HG03135 (cell line): ENCODE results near the gene TMEM187.
"Not testable (repeated sequence)": the region's sequence is repeated elsewhere in the genome, so short reads cannot be mapped to it uniquely, and the experiment has no call there.

ENCODE experiments used
- ATAC-seq: cut with Tn5 transposase; IDR thresholded peaks from one replicate; pipeline ENCODE4 v1.9.1; 2021; ENCODE audit warnings: mild to moderate bottlenecking, moderate library complexity; ENCODE audit not compliant: unreplicated experiment

Gene TMEM187

DNA sequence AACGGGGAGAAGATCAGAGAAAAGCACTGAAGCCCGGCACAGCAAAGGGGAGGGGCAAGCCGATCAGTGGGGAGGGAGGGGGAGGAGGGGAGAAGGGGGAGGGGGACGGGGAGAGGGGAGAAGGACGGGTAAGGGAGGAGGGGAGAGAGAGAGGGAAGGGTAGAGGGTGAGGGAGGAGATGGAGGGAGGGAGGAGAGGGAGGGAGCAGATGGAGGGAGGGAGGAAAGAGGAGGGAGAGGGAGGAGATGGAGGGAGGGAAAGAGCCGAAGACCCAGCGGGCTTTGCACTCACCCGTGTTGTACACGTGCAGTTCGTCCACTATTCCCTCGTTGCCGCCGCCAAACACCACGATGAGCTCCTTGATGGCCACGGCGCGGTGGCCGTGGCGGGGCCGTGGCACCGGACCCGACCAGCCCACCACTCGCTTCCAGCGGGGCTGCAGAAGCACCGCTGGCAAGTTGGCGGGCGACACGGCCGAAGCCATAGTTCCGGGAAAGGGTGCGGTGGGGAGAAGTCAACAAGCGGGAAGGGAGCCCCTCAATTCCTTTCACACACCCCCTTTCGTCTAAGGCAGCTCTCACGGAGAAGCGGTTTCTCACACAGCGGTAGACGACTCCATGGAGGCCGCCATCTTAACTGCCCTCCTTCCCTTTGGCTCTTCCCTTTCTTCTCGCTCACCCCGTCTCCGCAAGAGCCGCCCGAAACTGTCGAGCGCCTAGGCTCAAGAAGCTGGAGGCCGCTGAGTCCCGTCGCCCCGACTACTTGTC is 2.0 kb upstream of the TMEM187 start:
- peak; percentile 9 for ATAC-seq

DNA sequence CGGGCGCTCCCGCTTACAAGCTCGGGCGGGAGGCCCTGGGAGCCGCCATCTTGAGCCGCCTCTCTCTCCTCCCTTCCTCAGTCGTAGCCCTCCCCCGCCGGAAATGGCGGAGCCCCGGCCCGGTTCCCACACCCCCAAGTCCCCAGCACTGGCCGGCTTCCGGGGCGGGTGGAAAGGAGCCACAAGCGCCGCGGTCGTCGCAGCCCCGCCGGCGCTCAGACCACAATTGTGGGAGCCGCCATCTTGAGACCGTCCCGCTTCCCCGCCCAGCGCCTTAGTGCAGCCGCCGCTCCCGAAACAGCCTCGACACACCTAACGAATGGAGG is 1.5 kb upstream of the TMEM187 start:
- peak; percentile 48 for ATAC-seq

DNA sequence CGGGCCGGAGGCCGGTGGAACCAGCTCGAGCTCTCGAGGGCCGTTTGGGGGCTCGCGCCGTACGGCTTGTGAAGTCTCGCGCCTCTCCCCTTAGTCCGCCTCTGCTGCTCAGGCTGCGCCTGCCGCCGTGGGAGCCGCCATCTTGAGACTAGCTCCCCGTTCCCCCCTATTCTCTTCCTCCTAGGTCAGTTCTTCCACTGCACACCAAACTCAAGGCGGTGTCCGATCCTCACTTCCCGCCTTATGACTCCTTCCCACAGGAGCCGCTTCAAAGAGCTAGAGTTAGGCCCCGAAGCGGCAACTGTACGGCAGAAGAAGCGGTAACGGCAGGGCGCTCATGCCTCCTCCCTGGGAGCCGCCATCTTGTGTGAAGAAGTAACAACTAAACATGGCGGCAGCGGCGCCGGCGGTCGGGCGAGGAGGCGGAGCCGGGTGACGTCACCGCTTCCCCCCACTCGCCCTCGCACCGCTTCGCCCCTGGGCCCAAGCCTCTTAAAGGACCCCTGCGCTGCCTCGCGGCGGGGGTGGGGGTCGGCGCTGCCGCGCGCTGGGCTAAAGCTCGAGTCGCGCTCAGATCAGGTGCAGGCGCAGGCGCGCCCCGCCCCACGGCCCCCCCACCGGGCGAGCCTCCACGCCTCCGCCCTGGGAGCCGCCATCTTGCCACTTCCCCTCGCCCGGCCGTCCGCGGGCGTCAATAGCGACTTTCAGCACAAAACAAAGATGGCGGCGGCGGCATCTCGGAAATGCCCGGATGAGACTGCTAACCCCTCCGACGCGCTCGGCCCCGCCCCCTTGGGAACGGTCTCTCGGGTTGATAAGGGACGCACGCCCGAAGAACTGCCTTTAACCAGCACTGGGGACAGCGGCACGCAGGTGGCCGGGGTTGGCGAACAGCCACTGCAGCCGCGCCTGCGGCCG is 845 bp upstream of the TMEM187 start, which contains the start of gene HCFC1:
TSS of gene HCFC1 (minus strand) at position 369 of the 918 bp plus-strand sequence. CDS start 978 bp downstream, outside the sequence.
- ATAC-seq = peak; percentile 45

DNA sequence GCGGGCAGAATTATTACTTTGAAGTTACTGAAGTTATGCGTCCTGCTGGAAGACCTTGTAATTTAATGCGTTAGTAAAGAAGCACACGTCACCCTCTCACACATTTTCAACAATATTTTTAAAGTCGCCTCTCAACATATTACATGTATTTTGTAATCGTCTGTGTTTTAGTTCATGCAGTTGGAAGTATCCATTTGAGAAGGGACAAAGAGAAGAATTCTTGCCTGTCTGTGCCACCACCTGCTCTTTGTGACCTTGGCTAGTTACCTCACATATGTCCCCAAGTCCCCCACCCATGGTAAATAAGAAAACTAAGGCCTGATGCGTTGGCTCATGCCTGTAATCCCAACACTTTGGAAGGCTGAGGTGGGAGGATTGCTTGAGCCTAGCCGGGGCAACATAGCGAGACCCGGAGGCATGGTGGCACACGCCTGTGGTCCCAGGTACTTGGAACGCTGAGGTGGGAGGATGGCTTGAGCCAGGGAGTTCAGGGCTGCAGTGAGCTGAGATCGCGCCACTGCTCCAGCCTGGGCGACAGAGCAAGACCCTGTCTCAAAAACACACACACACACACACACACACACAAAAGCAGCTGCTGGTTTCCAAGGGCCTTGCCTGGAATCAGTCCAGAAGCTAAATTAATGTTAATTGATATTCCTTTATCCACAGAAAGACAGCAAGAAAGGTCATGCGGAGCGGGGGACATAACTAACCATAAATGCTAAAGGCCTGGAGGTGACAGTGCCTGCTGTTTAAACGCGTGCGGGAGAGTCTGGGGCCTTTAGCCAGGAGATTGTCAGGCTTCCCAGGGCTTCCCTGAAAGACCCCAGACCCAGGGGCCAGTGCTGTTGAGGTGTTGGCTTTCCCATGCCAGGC is 811 bp downstream of the TMEM187 start:
- no peak for ATAC-seq

DNA sequence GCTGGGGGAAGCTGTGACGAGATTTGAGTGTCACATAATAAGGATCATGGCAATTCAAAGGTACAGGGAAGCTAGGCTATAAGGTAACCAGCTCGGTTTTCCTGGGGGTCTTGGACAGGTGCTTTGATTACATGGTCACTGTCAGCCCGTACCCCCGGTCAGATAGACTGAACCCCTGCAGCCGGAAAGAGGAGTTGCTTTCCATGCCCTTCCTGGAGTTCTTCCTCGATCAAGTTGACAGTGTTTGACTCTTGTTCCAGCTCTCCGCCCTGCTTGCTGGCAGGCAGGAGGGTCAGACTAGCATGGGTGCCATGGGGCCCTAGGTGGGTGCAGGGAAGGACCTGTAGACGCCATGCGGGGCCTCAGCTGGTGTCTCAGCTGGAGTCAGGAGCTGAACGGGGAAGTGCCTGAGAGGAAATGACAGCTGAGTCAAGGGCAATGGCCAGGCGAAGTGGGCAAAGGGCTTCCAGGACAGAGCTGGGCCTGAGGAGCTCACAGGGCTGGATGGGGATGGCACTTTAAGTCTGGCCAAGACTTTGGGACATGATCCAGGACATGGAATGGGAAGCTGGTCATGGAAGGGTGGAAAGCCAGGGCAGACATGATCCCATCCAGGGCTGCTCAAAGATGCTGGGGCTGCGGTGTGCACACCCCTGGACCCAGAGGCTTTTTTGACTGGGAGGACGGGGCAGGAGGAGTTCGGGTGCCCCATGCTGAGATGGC is 1.6 kb downstream of the TMEM187 start:
- ATAC-seq = no peak

DNA sequence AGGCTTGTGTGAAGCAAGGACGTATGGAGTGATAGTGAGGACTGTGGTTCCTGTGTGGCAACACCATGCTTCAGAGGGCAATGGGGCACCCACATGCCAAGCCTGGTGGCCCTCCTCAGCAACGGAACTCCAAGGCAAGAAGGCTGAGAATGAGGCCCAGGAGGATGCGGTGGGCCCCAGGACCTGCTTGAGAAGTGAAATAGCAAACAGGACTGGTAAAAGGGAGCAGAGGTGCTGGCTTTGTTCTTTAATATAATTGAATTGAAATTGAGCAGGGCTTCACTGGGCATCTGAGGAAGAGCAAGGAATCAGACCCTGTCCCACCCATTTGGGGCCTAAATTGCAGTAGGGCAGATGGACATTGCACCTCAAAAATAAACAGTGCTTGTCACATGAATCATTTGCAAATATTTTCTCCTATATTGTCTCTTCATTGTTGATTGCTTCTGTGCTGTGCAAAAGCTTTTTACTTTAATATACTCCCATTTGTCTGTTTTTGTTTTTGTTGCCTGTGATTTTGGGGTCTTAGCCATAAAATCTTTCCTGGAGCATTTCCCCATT is 2.3 kb downstream of the TMEM187 start:
- ATAC-seq = no peak

DNA sequence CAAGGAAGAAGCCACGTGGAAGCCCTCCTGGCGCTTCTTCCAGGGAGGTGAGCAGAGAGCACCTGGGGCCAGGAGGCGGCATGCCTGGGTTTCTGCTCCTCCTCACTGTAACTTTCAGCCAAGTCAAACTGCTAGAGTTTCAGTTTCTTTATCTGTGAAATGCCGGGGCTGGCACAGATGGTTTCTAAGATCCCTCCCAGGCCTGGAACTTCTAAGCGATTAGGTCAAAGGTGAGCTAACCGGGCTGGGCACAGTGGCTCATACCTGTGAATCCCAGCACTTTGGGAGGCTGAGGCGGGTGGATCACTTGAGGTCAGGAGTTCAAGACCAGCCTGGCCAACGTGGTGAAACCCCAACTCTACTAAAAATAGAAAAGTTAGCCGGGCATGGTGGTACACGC is 7.8 kb downstream of the TMEM187 start:
- ATAC-seq = not testable (repeated sequence)

DNA sequence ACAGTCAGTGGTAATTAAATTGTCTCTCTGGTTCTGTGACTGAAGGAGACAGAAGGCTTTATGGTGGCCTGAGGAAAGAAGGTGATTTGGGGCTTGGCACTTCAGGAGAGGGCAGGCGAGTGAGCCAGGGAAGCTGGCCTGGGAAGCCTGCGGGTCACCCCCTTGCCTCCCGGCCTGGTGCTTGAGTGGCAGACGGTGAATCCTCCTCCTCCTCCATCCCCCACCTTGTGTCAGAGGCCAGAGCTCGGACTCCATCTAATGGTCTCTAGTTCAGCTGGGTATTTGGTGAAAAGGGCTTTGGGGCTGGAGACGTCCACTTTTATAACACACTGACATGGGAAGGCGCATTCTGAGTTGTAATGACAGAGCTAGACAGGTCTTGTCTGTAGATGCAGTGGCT is 8.7 kb downstream of the TMEM187 start:
- ATAC-seq = no peak

DNA sequence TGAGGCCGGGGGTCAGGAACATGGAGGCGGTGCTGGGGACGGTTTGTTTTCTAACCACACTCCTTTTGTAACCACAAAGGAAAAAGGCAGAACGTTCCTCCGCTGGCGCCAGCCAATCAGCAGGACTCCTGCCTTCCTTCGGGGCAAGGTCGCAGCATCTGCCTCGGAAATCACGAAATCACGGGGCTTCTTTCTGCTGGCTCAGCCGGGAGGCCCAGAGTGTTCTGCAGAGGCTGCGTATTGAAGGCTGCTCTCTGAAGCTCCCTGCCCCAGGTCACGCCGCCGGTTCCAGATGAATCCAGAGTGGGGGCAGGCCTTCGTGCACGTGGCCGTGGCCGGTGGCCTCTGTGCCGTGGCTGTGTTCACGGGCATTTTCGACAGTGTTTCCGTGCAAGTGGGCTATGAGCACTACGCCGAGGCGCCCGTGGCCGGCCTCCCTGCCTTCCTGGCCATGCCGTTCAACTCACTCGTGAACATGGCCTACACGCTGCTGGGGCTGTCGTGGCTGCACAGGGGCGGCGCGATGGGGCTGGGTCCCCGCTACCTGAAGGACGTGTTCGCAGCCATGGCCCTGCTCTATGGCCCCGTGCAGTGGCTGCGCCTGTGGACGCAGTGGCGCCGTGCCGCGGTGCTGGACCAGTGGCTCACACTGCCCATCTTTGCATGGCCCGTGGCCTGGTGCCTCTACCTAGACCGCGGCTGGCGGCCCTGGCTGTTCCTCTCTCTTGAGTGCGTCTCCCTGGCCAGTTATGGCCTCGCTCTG is 9.4 kb downstream of the TMEM187 start:
- no peak for ATAC-seq

DNA sequence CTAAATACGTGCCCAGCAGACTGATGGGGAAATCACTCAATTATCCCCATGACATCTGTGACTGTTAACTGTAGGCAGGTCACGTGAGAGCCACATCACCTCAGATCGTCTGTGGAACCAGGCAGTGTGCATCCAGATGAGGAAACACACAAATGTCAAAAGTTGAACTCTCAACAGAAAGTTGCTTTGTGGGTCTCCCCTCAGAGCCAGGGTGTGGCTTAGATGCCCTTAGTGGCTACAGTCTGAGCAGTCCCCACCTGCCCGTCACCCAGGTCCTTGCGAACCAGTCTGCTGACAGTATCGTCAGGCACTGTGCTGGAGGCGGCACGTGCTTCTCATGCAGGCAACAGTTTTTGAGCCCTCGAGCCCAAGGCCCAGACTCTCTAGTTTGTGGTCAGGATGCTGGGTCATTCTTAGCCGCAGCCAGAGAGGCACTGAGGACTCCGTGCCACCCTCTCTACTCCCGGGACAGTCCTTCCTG is 10.8 kb downstream of the TMEM187 start:
- no peak for ATAC-seq

DNA sequence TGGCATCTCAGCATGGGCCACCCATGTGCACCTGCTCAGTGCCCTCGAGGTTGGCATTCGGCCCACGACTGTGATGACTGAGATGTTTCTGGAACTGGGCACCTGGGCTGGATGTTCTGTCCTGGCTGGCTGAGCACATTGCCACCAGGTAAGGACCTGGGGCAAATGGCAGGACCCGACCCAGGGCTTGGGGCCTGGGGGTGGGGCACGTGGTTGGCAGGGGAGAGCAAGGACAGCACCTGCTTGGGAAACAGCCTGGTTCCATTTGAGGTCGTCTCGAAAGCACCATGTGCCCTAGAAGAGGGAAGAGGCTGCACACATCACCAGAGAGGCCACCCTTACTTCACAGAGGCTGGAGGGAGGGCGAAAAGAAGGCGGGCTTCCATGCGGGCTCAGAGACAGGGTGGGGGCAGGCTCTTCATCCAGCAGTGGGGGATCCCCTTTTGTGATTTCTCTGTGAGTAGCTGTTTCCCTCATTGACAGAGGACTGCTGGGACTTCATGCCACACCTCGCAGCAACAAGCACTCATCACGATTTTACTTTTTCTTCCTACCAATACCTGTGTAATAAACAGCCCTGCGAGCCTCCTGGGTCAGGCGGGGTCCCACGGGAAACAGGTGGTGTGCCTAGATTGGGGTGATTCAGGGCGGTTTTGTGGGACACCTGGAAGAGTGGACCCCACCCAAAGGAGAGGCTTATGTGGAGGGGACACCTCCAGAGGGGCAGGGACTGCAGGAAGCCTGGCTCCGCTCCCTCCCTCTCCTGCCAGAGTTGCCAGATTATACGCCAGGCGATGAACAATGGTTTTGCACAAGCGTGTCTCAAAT is 12.0 kb downstream of the TMEM187 start:
- ATAC-seq = no peak

DNA sequence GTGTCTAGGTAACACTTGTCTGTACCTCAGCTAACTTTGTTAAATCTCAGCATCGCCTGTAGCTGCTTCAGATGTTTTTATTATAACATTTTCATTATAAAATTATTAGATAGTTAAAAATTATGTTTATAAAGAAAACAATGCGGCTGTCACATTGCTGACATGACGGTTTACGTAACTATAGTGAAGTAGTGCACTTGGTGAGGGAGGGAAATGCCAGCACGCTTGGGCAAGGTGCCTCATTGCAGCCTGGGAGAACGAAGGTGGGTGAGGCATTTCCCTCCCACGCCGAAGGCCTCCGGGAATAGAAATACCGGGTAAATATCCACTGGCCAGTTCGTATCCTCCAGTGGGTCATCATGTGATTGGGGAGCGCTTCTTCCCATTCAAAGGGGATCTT is 15.9 kb downstream of the TMEM187 start:
- ATAC-seq = no peak

DNA sequence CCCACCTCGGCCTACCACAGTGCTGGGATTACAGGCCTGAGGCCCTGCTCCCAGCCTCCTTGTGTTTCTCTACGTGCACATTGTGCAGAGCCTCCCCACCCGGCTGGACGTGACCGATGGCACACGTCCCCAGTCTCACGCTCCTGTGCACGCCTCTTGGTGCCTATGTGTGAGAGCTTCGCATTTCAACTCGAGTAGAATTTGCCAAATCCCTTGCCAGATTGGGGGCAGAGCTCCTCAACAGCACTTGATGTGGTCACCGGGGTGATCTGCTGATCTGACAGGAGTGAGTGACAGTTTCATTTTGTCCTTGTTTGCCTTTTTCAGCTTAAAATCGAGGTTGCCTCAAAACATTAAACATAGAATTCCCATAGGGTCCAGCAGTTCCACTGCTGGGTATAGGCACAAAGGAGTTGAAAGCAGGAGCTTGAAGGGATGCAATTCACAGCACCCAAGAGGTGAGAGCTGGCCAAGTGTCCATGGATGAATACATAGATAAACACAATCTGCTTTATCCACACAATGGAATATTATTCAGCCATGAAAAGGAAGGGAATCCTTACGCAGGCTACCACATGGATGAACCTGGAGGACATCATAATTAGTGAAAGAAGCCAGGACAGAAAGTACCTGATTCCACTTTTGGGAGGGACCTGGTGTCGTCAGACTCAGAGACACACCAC is 17.6 kb downstream of the TMEM187 start:
- ATAC-seq = no peak

DNA sequence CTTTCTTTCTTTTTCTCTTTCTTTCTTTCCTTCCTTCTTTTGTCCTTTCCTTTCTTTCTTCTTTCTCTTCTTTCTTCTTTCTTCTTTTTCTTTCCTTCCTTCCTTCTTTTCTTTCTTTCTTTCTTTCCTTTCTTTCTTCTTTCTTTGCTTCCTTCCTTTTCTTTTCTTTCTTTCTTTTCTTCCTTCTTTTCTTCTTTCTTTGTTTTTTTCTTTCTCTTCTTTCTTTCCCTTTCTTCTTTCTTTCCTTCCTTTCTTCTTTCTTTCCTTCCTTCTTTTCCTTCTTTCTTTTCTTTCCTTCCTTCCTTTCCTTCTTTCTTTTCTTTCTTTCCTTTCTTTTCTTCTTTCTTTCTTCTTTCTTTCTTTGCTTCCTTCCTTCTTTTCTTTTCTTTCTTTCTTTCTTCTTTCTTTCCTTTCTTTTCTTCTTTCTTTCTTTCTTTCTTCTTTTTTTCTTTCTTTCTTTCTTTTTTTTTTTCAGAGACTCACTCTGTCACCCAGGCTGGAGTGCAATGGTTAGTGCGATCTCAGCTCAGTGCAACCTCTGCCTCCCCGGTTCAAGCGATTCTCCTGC is 18.5 kb downstream of the TMEM187 start:
- ATAC-seq = no peak

DNA sequence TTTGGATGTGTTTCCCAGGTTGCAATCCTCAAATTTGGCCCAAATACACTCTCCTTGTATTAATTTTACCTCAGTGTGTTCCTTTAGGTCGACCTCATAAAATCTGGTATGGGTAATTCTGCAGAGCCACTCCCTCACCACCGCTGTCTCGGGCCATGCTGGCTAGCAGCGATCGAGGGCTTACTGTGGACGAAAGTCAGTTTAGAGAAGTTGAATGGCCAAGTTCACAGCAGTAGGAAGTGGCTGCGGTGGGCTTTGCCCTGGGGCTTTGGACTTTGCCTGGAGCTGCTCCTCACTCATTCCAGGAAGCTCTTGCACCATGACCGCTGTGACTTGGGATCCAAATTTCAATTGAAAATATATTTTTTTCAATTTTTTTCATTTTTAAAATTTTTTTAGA is 19.6 kb downstream of the TMEM187 start:
- no peak for ATAC-seq

DNA sequence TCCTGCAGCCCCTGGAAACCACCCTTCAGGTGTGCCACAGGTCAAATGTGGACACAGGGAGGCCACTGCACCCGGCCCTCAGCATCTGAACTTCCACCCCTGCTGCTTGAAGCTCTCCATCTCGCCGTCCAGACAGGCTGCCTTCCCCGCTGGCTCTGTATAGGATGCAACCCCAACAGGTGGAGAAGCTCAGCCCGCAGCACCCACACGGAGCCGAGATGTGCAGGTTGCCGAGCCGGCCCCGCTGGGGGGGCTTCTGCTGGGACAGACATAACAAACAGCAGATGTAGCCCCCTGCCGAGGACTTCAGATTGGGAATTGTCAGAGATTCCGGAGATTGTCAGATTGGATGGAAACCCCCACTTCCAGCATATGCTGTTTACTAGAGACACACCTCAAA is 20.5 kb downstream of the TMEM187 start:
- no peak for ATAC-seq

DNA sequence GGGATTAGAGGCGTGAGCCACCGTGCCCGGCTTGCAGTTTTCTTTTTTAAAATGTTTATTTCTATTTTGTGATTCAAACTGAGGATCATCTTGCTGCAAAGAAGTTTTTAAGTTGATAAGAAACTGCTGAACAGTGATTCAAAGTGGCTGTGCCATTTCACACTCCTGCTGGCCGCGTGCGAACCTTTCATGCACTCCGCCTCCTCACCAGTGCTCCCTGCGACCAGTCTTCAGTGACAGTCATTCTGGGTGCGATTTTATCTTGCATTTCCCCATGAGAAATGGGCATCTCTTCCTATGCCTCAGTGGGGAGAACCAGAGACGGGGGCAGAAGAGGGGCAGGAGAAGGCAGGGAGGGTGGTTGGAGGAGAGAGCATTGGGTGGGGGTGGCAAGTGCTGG is 21.4 kb downstream of the TMEM187 start:
- no peak for ATAC-seq
